Measurements from ENCODE around the gene CCDC146.
"Not testable (repeated sequence)": the region's sequence is repeated elsewhere in the genome, so short reads cannot be mapped to it uniquely, and the experiment has no call there.

The CCDC146 gene

DNA sequence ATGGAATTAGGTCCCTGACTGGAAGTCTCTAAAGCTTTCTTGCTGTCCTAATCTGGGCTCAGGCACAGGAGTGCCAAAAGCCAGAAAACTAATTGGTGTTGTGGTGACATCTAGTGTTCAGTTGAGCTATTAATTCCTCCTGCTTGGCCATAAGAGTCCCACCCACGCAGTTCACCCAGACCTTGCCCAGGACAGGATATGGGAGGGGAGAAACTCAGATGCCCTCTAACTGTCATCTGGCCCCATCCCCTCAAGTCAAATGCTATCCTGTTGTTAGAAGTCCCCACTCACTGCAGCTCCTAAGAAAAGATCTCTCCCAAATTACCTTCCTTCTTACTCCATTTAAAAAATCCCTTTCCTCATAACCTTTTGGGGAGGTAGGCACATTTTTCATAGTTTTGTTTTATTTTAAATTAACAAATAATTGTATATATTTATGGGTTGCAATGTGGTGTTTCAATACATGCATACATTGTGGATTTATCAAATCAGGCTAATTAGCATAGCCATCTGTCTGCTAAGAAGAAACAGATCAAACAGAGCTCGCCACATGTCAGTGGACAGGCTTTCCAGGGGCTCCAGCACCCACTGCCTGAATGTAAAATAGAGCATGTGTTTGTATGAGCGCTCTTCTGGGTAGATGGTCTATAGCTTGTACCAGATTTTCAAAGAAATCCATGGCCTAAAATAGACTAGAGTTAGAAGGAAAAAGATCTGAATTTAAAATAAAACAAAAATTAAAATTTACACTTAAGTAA lies 209.7 kb downstream of the CCDC146 start:
- TF ChIP-seq, protein P1, sequence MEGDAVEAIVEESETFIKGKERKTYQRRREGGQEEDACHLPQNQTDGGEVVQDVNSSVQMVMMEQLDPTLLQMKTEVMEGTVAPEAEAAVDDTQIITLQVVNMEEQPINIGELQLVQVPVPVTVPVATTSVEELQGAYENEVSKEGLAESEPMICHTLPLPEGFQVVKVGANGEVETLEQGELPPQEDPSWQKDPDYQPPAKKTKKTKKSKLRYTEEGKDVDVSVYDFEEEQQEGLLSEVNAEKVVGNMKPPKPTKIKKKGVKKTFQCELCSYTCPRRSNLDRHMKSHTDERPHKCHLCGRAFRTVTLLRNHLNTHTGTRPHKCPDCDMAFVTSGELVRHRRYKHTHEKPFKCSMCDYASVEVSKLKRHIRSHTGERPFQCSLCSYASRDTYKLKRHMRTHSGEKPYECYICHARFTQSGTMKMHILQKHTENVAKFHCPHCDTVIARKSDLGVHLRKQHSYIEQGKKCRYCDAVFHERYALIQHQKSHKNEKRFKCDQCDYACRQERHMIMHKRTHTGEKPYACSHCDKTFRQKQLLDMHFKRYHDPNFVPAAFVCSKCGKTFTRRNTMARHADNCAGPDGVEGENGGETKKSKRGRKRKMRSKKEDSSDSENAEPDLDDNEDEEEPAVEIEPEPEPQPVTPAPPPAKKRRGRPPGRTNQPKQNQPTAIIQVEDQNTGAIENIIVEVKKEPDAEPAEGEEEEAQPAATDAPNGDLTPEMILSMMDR (conservative IDR thresholded peaks at IDR 0.05; ENCODE audit: control insufficient read depth, insufficient read depth, low read depth, low read length), result peak; percentile 68
- peak; percentile 95 for DNase-seq (ENCODE audit: low read depth)
- no peak overlapping the region for H3K4me3 ChIP-seq (ENCODE audit: control insufficient read depth, low read depth, low read length)

DNA sequence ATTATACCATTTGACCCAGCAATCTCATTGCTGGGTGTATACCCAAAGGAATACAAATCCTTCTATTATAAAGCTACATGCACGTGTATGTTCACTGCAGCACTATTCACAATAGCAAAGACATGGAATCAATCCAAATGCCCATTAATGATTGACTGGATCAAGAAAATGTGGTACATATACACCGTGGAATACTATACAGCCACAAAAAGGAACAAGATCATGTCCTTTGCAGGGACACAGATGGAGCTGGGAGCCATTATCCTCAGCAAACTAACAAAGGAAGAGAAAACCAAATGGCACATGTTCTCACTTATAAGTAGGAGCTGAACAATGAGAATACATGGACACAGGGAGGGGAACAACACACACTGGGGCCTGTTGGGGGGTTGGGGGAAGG lies 211.6 kb downstream of the CCDC146 start:
- not testable (repeated sequence) for DNase-seq (ENCODE audit: low read depth); H3K4me3 ChIP-seq (ENCODE audit: control insufficient read depth, low read depth, low read length)

DNA sequence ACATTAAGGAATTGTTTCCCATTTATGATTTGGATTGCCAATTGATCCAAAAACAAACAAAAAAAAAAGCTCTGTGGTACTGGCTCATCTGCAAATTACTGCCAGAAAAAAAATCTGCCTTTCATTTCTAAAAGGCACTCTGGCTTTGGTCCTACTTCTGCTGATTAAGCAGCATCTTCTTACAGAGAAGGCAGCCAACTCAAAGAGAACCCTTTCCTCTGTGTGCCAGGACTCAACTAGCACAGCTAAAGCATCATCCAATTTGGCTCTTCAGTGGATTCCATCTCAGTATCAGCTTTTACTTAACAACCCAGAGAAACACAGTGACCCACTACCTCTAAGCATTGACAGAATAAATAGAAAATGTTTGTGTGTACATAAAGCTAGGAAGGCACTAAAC lies 213.2 kb downstream of the CCDC146 start:
- H3K4me3 ChIP-seq (ENCODE audit: control insufficient read depth, low read depth, low read length), result no peak overlapping the region
- peak; percentile 60 for DNase-seq (ENCODE audit: low read depth)
- TF ChIP-seq, protein P1 (conservative IDR thresholded peaks at IDR 0.05; ENCODE audit: control insufficient read depth, insufficient read depth, low read depth, low read length), result no peak

DNA sequence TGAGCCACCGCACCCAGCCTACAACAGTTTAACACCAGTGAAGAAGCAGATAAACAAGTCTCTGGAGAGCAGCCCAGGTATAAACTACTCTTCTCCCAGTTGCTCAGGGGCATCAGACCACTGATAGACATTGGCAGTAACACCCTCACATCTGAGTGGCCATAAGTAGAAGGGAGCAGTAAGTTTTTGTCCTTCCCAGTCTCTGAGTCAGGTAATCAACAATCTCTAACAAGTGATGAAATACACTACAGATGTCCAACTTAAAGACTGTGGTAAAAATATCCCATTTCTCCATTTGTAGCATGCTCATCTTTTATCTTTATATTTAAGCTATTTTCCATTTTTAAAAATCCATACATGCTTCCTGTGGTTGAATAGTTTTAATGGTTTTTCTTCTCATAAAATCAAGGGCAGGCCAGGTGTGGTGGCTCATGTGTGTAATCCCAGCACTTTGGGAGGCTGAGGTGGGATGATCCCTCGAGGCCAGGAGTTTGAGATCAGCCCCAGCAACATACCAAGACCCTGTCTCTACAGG lies 215.1 kb downstream of the CCDC146 start:
- no peak overlapping the region for H3K4me3 ChIP-seq (ENCODE audit: control insufficient read depth, low read depth, low read length)
- no peak for DNase-seq (ENCODE audit: low read depth)
- TF ChIP-seq, protein P1 (conservative IDR thresholded peaks at IDR 0.05; ENCODE audit: control insufficient read depth, insufficient read depth, low read depth, low read length), result no peak

DNA sequence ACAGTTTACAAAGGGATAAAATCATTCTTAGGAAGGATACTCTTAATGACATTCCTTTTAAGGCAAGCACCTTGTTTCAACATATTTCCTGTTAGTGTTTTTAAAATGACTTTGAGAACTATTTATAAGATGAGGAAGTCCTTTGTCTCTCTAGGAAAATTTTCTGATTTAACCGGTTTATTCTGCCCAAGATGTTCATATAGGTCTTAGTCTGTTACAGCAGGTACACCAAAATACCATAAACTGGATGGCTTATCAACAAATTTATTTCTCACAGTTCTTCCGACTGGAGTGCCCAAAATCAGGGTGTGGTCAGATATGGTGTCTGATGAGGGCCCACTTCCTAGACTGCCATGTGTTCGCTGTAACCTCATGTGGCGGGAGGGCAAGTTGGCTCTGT lies 215.8 kb downstream of the CCDC146 start:
- H3K4me3 ChIP-seq (ENCODE audit: control insufficient read depth, low read depth, low read length), result no peak overlapping the region
- TF ChIP-seq, protein P1 (conservative IDR thresholded peaks at IDR 0.05; ENCODE audit: control insufficient read depth, insufficient read depth, low read depth, low read length), result no peak
- no peak for DNase-seq (ENCODE audit: low read depth)

DNA sequence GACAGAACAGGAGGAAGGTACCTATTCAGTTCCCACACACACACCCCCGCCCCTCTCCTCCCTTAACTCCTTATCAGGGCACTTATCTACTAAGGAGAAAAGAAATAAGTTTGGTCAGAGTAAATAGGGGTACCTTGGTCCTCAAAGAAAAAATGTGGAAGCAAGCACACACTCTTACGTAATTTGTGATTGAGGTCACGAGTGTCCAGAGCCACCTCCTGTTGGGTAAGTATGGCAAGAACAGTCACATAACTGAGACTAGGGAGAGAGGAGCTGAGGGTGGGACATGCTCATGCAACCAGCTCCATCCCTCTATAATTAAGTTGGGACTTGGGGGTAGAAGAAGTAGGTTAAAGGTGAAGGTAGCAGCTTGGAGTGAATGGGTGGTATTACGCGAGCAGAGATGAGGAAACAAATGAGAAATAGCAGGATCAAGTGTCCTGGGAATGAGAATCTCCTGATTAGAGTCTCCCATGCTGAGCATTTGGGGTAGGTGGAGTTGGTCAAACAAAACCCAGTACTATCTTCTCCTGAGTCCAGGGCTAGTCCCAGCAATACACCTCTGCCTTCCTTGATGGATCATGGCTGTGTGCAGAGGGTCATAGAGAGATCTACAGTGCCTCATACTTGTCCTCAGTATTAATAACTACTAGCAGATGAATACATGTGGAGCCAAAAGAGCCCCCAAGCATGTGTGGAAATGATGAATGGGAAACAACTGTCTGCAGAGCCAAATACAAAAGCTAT lies 216.6 kb downstream of the CCDC146 start:
- TF ChIP-seq, protein P1 (conservative IDR thresholded peaks at IDR 0.05; ENCODE audit: control insufficient read depth, insufficient read depth, low read depth, low read length), result no peak
- DNase-seq (ENCODE audit: low read depth), result peak; percentile 81
- no peak overlapping the region for H3K4me3 ChIP-seq (ENCODE audit: control insufficient read depth, low read depth, low read length)

DNA sequence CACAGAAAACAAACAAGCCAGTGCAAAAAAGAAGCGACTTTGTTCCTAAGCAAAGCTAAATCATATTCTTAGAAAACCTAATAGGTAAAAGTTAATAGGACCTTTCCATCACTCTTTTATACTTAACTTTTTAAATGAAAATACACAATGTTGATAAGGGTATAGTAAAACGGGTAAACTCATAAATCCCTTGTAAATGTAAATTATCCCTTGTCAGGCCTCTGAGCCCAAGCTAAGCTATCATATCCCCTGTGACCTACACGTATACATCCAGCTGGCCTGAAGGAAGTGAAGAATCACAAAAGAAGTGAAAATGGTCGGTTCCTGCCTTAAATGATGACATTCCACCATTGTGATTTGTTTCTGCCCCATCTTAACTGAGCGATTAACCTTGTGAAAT lies 217.3 kb downstream of the CCDC146 start:
- TF ChIP-seq, protein P1 (conservative IDR thresholded peaks at IDR 0.05; ENCODE audit: control insufficient read depth, insufficient read depth, low read depth, low read length), result no peak
- DNase-seq (ENCODE audit: low read depth), result no peak
- no peak overlapping the region for H3K4me3 ChIP-seq (ENCODE audit: control insufficient read depth, low read depth, low read length)
